ENCODE measurements around the gene CMTM1. TPM values are rescaled to one million over a fixed set of nuclear protein-coding genes. Genes with fewer than 3 reads are reported as not detected.

Gene CMTM1
- total RNA-seq, 1 experiment from 2014 or later: 7.1 TPM

GRCh38 chr16:66578651-66579531 lies 12.7 kb downstream of the CMTM1 start, which contains the start of gene CMTM2:
CMTM2 (plus strand) TSS chr16:66579463; CDS start chr16:66579608, 145 bp downstream.
- Histone ChIP-seq H3K36me3 (ENCODE audit: control insufficient read depth, insufficient read depth, low read length) (no peaks in the 10 kb centered on the region), H3K4me1 (ENCODE audit: control insufficient read depth, insufficient read depth, low read length) (no peaks in the 10 kb centered on the region), H3K9me3 (ENCODE audit: control insufficient read depth, insufficient read depth, low read depth, low read length) (no peaks in the 10 kb centered on the region), H3K27me3 (ENCODE audit: control insufficient read depth, insufficient read depth, low read length) (no peaks in the 10 kb centered on the region), H3K27ac (ENCODE audit: low read length) (no peak within 1 kb of the TSS), H3K4me3 (ENCODE audit: low read depth in 2 of 2, low read length in 2 of 2) (no peak within 1 kb of the TSS)
- no peak for TF ChIP-seq CTCF (IDR thresholded peaks at IDR 0.05)
- no peak for TF ChIP-seq SIN3A (IDR thresholded peaks at IDR 0.05; ENCODE audit: borderline replicate concordance, insufficient read depth, low read depth, low read length)
- no peak for TF ChIP-seq TCF7L2 (IDR thresholded peaks at IDR 0.05; ENCODE audit: low read depth, low read length)
- no peak for TF ChIP-seq REST (IDR thresholded peaks at IDR 0.05; ENCODE audit: insufficient read depth in 1 of 2, low read depth in 2 of 2, low read length in 1 of 2)
- TF ChIP-seq POLR2AphosphoS5 (IDR thresholded peaks at IDR 0.05; ENCODE audit: low read depth, low read length): no peak
- intact Hi-C loops (cut with micrococcal nuclease; ENCODE audit: unreplicated experiment): no loop called here
- CTCF ChIA-PET: no interaction called here
- POLR2A ChIA-PET: no interaction called here
- DNase-seq (ENCODE audit: low read depth, low spot score) (no peak), ATAC-seq (no peak)
- BruUV-seq (replicated peaks): no TSS peak
- in situ Hi-C loops (cut with HindIII; ENCODE audit: low pct_unique_long_range_greater_than_20kb, low sequenced_read_pairs): no loop called here

GRCh38 chr16:66580605-66581209 lies 14.5 kb downstream of the CMTM1 start:
- TF ChIP-seq CTCF (IDR thresholded peaks at IDR 0.05) (no peak), TCF7L2 (IDR thresholded peaks at IDR 0.05; ENCODE audit: low read depth, low read length) (no peak), SIN3A (IDR thresholded peaks at IDR 0.05; ENCODE audit: borderline replicate concordance, insufficient read depth, low read depth, low read length) (no peak), POLR2AphosphoS5 (IDR thresholded peaks at IDR 0.05; ENCODE audit: low read depth, low read length) (no peak), REST (IDR thresholded peaks at IDR 0.05; ENCODE audit: insufficient read depth in 1 of 2, low read depth in 2 of 2, low read length in 1 of 2) (no peak)
- Histone ChIP-seq H3K27ac (ENCODE audit: low read length) (no peak overlapping the region), H3K4me1 (ENCODE audit: control insufficient read depth, insufficient read depth, low read length) (no peaks in the 10 kb centered on the region), H3K9me3 (ENCODE audit: control insufficient read depth, insufficient read depth, low read depth, low read length) (no peaks in the 10 kb centered on the region), H3K36me3 (ENCODE audit: control insufficient read depth, insufficient read depth, low read length) (no peaks in the 10 kb centered on the region), H3K4me3 (ENCODE audit: low read depth in 2 of 2, low read length in 2 of 2) (no peak overlapping the region), H3K27me3 (ENCODE audit: control insufficient read depth, insufficient read depth, low read length) (no peaks in the 10 kb centered on the region)
- ChIA-PET CTCF (no interaction called here), POLR2A (no interaction called here)
- DNase-seq (ENCODE audit: low read depth, low spot score): no peak
- in situ Hi-C loops (cut with HindIII; ENCODE audit: low pct_unique_long_range_greater_than_20kb, low sequenced_read_pairs): no loop called here
- intact Hi-C loops (cut with micrococcal nuclease; ENCODE audit: unreplicated experiment): no loop called here
- BruUV-seq (replicated peaks): no TSS peak
- ATAC-seq: no peak

Data from Panc1 (cell line).